Astrocyte of the hippocampus (primary cell): ENCODE results near the gene SST.
"Not testable (repeated sequence)": the region's sequence is repeated elsewhere in the genome, so short reads cannot be mapped to it uniquely, and the experiment has no call there.

Experiments used
- DNase-seq: peaks from one replicate; pipeline ENCODE4 v3.0.0; 2011; ENCODE audit warnings: low read depth, low spot score

Gene SST

DNA sequence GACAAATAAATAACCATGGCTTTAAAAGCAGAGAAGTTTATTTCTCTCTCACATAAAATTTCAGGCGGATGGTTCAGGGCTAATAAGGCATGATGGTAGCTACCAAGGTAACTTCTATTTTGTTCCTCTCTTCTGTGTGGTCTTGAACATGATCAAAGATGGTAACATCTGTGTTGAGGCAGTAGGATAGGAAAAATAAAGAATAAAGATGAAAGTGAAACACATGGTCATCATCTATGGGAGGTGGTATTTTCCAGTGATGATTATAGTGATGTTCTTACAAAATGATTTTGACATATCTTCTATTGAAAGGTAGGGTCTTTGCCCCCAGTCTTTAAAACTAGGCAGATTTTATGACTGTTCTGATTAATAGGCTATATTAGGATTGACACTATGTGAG, 14.2 kb upstream of the SST start:
- no peak for DNase-seq

DNA sequence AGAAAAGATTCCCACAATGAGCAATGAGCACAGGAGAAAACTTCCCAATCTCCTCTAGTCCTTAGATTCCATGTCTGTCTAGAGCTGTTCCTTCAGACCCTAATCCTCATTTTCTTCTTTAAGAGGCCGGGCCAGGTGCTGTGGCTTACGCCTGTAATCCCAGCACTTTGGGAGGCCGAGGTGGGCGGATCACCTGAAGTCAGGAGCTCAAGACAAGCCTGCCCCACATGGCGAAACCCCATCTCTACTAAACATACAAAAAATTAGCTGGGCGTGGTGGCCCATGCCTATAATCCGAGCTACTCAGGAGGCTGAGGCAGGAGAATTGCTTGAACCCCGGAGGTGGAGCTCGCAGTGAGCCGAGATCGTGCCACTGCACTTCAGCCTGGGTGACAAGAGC, 11.6 kb upstream of the SST start:
- DNase-seq, result not testable (repeated sequence)

DNA sequence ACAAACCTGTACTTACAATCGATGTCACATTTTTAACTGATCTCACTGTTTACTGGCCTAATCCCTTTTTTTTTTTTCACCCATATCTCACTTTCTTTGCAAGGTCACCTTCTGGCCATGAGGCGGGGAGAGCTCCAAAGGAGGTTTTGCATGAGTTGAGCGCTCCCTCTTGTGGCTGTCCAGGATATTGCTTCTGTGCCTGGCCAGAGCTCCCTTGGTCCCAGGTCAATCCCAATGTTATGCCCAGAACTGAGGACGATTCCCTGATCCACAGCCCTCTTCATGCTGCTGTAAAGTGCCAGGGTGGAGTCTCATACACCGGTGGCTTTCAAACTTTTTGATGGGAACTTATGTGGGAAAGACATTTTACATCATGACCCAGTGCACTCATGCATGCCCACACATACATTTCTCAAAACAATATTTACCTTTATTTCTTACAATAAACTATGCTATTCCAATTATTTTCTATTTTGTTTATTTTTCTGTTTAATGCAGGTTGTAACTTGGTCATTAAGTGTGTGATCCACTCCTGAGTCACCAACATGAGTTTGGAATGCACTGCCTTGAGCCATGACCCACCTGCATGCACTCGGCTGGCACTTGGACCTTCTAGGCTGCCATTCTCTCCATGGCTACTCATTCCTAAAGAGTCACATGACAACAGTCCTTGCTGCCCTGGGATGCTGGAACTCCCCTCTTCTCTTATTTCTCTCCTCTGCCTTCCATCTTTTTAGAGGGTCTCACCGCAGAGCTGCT, 9.6 kb upstream of the SST start:
- peak; percentile 86 for DNase-seq

DNA sequence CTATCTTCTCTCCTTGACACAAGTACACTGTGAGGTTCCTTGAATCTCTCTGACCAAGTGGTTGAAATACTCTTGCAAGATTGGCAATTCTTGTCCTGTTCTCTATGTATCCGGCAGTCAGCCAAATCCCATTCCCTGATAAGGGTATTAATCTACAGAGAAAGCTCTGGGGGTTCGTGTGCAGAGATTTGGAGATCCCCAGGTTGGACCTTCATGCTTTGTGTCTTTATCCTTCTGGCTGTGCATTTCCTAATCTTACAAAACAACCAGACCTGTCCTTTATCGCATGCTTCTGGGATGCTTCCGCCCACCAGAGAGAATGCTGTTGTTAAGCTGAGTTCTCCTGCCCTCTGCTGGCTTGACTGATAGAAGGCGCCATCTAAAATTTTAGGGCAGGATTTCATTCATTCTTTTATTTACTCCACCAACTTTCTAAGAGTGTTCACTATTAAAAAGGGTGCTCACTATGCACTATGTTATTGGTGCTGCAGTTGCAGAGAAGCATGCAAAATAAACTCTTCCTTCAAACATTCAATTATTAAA, 8.6 kb upstream of the SST start:
- DNase-seq, result peak; percentile 80

DNA sequence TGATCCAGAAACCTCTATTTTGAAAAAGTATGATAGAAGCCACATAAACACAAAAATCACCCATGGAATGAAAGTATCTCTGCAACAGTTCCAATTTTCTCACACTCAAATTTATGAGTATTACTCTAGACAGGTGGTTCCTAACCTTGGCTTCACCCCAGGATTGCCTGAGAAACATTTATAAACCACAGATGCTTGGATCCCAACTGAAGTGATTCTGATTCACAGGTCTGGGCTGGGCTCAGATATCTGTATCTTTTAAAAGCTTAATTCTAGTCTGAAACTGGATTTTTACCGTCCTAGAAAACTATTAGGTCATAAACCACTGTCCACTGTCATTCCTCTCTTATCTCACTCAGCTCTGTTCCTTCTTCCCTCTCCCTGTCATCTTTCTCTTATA, 7.4 kb upstream of the SST start:
- DNase-seq, result no peak

DNA sequence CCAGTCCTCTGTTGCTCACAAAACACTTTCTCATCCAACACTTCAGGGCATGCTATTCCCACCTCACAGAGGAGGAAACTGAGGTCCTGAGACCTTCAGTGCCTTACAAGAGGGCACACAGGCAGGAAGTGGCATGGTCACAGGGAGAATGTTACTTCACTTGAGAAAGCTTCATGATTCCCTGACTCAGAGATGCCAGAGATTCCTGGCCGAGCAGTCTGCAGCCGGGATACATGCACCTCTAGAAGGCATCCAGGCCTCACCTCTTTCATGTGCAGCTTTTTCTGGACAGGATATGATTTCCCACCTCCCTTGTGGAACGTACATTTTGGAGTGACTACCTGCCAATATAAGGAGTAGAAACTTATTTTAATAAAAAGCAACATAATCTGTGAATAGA, 2.8 kb upstream of the SST start:
- DNase-seq, result no peak

DNA sequence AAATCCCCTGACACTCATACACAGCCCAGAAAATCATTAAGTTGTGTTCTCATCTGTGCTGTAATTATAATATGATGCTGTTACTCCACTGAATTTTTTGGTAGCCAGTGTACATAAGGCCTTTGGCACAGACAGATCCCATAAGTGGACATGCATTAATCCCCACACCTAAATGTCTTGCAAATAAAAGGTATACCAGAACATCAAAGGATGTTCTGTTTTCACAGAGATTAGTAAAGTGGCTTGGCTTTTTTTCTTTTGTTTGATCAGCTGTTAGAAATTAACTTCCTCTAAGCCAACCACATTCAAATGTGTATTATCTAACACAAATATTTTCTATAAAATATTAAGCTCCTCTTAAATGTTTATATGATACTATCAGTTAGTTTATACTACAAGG, 2.7 kb downstream of the SST start:
- no peak for DNase-seq

DNA sequence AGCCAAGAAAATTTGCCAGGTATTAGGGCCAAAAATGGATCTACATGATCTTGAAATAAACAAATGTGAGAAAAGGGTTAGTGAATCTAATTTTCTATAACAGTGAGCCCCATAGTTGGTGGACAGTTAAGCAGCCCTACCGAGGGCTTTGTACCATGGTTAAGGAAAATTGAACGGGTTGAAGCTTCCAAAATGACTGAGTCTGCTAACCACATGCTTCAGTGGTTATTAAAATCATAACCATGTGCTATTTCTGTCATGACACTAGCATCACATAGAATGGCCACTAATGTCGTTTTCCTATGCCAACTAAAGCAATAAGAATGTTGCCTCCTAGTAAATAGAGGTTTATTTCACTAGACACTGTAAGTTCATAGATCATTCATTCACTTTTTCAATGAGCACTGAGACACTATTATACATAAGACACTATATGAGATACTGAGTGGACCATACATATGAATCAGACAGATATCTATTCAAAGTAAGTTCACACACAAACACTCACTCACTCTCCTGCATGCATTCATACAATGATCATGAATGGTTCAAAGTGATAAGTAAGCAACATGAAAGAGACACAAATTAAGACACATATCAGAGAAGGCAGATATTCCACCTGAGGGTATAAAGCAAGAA, 4.3 kb downstream of the SST start:
- DNase-seq, result no peak

DNA sequence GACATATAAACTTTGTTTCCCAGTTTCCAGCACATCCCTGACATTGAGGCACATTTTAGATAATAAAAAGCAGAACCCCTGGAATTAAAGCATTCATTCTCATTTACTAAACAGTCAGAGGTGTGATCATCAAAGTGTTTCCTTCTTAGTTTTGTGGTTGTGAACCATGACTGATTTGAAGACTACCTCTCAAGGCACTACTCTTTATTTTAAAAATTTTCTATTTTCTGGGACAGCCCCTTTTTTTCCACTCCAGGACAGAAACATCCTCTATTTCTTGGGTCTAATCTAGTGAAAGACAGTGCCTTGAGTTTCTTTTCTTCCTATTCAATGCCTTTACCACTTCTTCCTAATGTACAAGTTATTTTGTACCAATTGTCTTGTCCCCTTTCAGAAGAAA, 5.2 kb downstream of the SST start:
- no peak for DNase-seq

DNA sequence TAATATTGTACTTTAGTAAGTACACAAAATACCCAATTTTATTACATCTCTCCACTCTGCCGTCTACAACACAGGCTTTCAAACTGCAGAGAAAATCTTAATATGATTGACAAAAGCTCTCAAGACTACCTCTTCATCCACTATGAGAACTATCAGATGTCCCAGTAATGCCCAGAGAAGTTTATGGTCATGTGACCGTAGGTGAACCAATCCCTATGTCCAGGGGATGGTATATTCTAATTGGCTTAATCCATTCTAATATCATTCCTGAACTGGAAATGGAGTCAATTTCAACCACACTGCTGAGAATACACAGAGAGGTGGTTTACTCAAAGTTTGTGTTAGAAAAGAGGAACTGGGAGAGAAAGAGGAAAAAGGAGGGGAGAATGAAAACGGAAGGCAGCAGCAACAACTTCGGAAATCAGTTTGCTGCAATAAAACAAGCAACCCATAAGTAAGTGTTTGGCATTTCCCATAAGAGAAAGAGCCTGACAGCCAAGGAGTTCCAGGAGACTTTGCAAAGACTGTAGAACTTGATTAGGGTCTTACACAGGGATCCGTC, 7.3 kb downstream of the SST start:
- no peak for DNase-seq

DNA sequence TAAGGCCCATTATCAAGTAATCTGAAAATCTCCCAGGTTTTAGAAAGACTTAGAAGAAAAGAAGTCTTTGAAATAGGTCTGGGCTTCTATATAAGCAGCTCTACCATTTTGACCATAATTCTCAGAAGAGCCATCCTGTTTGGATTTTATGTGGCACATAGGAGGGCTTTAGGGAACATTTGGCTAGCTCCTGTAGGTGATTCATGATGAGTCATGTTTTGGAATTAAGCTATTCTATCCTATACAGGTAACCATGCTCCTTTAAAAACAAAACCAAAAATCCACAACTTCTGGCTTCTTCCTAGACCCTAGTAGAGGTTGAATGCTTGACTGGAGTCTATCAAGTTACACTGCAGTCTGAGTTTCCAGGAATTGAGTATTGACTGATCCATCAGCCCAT, 8.9 kb downstream of the SST start:
- DNase-seq, result no peak

DNA sequence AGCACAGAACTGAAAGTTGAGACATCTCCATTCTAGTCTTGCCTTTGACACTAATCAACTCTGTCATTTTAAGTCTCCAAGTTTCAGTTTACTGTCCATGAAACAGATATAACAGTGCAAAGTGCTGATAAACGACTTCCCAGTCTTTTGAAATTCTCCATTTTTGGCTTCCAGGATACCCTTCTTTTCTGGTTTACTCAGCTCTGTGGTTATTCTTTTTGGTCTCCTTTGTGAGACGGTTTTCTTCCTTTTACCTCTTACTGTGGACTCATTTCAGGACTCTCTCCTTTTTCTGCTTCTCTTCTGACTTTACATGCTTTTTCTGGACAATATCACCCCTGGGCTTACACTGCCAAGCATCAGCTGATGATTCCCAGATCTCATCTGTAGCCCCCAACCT, 18.9 kb downstream of the SST start:
- DNase-seq, result no peak

DNA sequence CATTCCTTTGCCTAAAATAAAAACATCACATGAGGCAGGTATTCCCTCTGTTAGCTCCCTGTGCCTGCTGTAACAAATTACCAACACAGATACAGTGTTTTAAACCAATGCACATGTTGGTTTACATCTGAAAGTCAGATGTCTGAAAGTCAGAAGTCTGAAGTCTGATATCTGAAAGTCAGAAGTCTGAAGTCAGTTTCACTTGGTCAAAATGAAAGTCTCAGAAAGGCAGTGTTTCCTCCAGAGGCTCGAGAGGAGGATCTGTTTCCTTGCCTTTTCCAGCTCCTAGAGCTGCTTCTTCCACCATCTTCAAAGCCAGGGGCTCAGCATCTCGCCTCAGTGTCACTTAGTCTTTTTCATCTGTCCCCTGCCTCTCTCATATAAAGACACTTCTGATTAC, 22.0 kb downstream of the SST start:
- DNase-seq, result no peak

DNA sequence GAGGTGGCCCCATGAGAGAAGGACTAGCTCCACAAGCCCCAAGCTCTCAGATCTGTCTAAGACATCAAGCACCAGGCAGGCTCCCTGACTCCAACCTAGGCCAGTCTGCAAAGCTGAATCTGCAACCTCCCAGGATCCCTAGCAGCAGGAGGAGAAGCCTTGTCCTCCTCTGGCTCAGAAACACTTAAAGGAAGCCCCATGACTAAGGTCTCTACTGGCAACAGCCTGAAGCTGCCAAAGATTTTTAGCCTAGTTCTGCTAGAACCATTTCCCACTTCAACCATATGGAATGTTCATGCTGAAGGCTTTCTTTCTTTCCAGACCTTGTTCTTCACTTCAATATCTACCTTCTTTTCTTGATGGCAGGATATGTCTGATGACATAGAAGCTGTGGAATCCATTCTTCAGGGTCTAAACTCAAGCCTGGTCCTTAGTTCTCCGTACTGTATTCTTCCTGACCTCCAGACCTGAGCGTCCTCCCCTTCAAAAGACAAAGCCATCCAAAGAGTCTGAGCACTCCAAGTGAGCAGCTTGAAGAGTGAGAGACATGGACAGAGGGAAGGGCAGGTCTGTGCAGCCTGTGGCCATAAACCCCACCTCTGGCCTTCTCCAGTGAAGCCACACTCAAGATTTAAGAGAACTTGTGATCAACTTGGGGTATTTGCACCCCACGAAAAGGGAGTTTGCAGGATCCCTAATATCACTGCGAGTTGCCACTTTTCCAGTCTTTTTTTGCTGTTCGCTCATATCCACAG, 23.1 kb downstream of the SST start:
- DNase-seq, result no peak

DNA sequence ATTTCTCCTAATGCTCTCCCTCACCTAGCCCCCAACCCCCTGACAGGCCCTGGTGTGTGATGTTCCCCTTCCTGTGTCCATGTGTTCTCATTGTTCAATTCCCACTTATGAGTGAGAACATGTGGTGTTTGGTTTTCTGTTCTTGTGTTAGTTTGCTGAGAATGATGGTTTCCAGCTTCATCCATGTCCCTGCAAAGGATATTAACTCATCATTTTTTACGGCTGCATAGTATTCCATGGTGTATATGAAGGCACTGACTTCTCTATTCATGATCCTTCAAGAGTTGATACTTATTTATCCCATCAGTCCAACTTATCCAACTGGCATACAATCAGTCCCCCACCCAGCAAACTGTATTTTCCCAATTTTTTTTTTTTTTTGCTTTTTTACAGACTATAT, 24.8 kb downstream of the SST start:
- not testable (repeated sequence) for DNase-seq

DNA sequence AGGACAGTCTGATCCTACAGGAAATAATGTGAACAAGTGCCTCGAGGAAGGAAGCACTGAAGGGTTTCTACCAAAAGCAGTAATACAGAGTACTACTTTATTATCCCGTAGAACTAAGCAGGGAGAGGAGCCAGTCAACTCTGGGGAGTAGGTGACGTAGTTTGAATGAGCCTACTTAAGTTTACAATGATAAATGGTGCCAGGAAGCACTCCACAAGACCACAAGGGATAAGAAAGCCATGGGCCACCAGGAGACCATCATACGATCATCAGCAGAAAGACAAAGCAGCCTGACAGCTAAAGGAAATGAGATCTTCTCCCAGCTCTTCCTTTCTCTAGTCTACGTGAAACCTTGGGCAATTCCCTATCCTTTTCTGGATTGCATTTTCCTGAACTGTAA, 27.3 kb downstream of the SST start:
- no peak for DNase-seq

DNA sequence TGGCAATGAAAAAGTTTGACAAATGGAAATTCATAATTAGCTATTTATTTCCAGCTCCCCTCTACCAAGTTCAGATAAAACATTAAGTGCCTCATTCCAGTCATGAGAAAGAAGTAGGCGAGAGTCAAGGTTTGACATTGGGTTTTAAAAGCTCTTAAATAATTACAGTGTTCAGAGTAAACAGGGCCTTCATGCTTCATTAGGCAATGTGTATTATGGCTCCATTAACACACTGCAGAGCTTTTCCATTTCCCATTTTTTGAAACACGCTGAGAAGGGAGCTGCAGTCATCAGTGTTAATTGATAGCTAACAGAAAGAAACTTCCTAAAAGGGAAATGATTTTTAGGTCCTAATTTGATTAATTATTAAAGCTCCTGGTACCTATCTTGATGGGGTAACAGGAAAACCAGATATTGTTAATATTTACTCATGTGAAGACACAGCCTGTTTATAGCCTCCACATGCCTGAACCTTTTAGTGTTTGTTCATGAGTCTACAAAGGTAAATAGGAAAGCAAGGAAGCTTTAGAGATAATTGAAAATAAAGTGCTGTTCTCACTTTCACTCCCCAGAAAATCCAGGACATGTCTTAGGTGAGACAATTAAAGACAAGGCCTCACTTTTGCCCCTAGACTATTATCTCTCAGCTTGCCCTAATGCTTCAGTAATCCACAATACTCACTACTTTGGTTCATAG, 28.7 kb downstream of the SST start:
- DNase-seq, result no peak

DNA sequence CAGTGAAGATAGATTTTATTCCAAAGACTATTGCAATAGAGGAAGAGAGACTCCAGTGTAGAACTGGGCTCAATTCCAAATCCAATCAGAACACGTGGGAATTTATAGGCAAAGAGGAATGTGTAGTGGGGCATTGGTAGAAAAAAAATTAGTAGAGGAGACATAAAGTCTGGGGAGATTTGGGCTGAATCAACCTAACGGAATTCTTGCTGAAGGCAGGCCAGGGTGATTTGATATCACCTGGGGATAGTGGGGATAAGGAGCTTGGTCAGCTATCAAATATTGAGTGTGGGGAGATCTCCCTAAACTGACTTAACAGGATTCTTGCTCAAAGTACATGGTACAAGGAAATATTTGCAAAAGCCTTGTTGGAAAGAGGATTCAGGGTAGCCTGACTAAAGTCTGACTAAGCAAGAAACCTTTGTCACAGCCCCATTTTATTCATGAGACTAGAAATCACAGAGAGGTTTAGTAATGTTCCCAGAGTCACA, 29.6 kb downstream of the SST start:
- peak; percentile 13 for DNase-seq

DNA sequence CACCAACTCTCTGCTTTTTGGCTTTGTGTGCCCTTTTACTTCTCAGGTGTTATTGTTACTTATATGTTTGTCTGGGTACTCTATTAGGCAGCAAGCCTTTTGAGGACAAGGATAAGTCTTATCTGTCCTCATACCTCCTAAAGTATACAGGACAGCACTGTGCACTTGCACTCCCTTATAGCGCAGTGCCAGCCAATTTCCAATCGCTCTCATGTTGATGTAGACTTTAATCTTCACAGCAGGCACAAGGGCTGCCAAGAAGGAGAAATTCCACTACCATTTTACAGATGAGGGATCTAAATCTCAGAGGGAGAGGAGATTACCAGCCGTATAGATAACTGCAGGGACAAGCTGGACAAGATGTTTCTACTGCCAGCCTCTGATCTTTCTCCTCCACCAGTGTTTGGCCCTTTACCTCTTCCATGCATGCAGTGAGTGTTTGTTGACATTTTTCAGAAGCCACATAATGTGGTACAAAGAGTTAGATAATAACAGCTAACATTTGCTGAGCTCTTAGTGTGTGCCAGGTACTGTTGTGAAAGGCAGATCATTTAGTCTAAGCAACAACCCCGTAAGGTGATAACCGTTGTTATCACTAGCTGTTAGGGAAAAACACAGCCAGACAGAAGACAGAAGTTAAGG, 30.1 kb downstream of the SST start:
- DNase-seq, result no peak

DNA sequence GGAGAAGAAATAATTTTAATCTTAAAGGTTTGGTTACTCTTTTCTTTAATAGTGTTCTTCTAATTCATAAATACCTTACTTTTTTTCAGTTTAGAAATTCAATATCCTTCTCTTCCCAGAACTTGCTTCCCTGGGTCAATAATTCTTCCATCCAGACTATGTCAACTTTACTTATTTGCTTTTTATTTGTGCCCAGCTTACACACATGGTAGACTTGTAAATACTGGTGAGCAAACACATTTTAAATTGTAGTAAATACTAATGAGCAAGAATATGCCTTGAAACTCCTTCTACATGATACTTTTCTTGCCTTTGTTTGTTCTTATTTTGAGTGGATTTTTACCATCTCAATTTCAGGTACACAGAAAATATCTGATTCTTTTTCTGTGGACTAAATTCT, 33.7 kb downstream of the SST start:
- DNase-seq, result no peak

DNA sequence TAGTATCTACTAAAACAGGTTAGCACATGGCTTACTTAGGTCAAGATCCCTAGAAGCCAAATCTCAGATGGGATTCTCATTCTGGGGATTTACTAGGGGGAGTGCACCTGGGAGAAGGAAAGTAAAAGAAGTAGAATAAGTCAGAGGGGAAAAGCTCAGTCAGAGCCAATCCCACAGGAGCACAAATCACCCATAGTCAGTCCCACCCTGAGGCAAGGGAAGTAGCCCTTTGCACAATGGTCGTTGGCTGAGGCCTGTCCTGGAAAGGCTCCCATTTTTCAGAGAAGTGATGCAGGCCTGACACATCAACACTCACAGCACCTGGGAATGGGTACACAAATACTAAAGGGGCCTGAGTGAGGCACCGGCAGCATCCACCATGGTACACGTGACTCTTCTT, 39.8 kb downstream of the SST start:
- DNase-seq, result no peak
